SK-N-SH (cell line): ENCODE data around the gene CPT1B.

Experiments
- JUND ChIP-seq: IDR thresholded peaks from 2 replicates; pipeline ENCODE4 v1.4.0; 2012
- TF ChIP-seq, protein P1 (sequence below): fragments of 200-600 bp; sonication (generic); IDR thresholded peaks from 2 replicates; pipeline ENCODE4 v1.6.1; 2017; ENCODE audit warnings: antibody characterized with exemption, mild to moderate bottlenecking, moderate library complexity

DNA sequence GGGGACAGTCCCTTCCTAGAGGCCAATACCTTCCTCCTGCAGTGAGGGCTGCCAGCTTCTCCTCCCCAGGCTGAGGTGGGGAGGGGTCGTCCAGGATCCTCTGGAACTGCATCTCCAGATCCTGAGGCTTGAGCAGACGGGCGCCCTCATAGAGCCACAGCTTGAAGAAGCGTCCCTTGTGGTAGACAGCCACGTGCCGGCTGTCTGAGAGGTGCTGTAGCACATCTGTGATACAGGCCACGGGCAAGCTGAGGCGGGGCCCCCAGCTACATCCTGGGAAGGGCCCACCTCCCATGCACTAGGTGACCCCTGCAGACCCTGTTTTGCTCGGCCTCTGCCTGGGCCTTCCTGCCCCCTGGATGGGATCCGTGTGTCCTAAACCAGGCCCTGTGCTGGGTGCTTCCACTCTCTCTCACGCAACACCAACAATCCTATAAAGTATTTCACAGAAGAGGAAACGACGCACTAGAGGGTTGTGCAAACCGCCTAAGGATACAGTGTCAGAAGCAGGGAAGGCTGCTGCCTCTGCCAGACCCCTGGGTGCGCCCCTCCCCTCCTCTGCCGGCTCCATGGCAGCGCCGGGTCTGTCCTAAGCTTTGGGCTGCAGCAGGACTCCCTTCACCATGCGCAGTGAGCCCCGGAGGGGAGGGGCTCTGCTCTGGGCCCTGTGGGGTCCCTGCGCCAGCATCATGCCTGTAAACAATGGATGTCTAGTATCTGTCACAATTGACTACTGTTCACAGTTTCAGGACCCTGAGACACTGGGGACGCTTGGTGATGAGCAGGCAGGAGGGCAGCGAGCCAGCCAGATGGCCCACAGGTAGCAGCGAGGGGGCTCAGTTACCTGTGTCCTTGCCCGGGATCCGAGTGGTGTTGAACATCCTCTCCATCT lies 4.5 kb downstream of the CPT1B start:
- TF ChIP-seq, protein P1, sequence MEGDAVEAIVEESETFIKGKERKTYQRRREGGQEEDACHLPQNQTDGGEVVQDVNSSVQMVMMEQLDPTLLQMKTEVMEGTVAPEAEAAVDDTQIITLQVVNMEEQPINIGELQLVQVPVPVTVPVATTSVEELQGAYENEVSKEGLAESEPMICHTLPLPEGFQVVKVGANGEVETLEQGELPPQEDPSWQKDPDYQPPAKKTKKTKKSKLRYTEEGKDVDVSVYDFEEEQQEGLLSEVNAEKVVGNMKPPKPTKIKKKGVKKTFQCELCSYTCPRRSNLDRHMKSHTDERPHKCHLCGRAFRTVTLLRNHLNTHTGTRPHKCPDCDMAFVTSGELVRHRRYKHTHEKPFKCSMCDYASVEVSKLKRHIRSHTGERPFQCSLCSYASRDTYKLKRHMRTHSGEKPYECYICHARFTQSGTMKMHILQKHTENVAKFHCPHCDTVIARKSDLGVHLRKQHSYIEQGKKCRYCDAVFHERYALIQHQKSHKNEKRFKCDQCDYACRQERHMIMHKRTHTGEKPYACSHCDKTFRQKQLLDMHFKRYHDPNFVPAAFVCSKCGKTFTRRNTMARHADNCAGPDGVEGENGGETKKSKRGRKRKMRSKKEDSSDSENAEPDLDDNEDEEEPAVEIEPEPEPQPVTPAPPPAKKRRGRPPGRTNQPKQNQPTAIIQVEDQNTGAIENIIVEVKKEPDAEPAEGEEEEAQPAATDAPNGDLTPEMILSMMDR: no peak
- TF ChIP-seq JUND: no peak
